Renal cortical epithelial cell (primary cell): ENCODE results near the gene BCL7C. TPM values are rescaled to one million over a fixed set of nuclear protein-coding genes. Genes with fewer than 3 reads are reported as not detected.
"Not testable (repeated sequence)": the region's sequence is repeated elsewhere in the genome, so short reads cannot be mapped to it uniquely, and the experiment has no call there.

Source experiments
- DNase-seq: peaks from one replicate; pipeline ENCODE4 v3.0.0-alpha.2; 2011; ENCODE audit warnings: low read depth
- total RNA-seq: library from RNA; depleted of rRNA; stranded (reverse); fragments of >200 nt; gene quantifications from 2 replicates; pipeline ENCODE4 v1.2.3, GENCODE V29; 2014

Gene BCL7C
- total RNA-seq, 1 donor from 2014 or later, result 21.7 TPM

DNA sequence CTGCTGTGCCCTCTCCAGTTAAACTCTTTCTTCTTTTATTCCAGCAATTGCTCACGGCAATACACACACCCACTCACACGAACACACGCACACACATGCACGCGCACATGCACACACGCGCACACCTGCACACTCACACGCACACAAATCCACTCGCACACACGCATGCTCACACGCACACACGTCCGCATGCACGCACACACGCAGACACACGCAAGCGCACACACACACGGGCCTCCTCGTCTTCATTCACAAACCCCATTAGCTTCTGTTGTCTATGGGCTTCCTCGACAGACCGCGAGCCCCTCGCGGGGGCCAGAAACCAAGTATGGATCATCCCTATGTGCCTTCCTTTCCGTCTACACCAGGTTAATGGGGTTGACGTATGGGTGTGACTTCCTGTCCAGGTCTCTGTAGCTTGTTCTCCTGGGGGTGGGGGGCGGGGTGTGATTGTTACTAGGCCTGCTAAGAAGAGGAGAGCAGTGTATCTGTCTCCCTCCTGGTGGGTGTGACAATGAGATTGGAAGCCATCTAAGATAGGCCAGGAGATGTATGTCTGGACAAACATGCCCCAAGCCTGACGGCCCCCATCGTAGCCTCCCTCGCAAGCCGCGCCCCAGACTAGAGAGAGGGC lies 1.9 kb upstream of the BCL7C start:
- DNase-seq, result no peak

DNA sequence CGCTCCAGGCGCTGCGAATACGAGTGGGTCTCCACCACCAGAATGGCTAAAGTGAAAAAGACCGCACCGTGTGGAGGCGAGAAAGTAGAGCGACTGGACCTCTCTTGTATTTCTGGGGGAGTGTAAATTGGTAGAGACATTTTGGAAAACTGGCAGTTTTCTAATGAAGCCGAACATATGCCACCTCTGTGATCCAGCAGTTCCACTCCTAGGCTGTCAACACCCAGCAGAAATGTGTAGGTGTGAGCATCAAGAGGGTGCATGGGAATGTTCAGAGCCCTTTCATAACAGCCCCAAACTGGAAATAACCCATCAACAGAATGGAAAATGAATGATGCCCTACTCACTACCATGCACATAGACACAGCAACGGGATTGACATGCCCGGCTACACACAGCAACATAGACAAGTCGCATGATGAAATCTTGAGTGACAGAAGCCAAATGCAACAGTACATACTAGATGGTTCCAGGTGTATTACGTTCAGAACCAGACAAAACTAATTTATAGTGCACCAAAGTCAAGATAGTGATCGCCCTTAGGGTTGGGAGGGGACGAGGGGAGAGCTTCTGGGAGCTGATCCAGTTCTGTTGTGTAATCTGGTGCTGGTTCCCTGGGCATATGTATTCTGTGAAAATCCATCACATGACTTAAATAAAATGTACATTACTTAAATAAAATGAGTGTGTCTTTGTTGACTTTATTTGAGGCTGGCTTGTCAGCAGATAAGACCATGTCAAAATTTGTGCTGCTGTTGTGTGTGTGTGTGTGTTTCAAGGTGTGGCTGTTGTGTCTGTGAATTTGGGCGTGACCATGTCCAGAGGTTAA lies 877 bp upstream of the BCL7C start:
- no peak for DNase-seq

DNA sequence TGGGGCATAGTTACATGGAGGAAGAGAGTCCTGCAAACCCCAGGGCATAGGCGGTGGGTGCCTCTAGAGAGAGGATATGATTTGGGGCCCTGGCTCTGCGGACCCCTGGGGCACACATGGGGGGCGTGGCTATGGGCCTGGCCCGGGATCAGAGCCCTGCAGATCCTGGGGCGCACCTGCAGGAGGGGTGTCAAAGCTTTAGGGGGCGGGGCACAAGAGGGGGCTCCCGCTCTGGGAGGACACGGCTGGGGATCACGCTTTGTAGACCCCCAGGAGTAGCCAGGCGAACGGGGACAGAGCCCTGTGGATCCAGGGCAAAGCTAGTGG lies 497 bp downstream of the BCL7C start:
- DNase-seq, result no peak

DNA sequence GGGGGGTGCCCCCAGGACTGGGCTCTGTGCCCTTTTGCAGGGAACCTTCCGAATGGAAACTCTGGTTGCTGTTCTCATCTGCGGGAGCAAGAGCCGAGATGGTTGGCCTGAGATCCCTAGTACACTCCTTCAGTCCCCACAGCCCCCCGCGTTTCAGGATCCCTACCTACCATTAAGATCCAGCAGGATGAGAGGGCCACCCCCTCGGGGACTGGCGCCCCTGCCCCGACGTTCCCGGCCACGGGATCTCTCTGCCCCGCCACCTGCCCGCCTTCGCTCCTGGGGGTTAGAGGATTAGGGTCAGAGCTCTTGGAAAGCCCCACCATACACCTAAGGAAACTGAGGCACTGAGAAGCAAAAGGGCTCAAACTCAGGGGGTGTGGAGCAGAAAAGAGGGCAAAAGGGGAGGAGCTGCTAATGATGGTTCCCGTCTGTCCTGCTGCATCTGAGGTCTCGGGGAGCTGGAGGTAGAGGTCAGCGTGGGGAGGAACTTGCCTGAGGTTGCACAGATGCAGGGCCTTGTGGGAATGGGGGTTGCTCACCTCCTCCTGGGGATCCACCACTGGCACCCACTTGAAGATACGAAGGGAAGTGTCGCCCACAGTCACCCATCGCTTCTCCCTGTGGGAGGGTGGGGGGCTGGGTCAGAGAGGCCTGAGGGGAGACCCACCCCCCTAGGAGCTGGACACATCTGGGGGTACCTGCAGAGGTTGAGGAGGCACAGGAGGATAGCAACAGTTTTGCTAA lies 1.0 kb downstream of the BCL7C start:
- no peak for DNase-seq

DNA sequence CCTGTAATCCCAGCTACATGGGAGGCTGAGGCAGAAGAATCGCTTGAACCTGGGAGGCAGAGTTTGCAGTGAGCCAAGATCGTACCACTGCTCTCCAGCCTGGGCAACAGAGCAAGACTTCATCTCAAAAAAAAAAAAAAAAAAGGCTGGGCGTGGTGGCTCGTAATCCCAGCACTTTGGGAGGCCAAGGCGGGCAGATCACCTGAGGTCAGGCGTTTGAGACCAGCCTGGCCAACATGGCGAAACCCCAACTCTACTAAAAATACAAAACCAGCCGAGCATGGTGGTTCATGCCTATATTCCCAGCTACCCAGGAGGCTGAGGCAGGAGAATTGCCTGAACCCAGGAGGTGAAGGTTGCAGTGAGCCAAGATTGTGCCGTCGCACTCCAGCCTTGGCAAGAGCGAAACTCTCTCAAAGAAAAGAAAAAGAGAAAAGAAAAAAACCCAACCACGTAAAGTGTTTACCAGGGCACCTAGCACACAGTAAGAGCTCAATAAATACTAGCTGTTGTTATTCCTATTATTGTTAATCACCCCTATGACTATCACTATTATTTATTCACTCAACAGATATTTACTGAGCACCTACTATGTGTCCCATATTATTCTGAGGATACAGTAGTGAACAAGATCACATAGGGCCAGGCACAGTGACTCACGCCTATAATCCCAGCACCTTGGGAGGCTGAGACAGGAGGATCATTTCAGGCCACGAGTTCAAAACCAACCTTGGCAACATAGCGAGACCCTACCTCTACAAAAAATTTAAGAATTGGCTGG lies 2.6 kb downstream of the BCL7C start:
- DNase-seq, result not testable (repeated sequence)

DNA sequence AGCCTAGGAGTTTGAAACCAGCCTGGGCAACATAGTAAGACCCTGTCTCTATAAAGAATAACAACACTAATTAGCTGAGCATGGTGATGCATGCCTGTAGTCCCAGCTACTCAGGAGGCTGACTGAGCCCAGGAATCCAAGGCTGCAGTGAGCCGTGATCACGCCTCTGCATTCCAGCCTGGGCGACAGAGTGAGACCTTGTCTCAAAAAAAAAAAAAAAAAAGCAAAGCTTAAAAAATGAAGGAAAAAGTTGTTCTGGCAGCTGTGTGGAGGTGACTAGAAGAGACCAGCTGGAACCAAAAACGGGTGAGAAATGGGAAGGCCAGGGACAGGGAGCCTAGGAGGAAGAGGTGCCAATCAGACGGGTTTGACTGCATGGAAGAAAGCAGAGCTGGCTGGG lies 4.2 kb downstream of the BCL7C start:
- peak; percentile 80 for DNase-seq

DNA sequence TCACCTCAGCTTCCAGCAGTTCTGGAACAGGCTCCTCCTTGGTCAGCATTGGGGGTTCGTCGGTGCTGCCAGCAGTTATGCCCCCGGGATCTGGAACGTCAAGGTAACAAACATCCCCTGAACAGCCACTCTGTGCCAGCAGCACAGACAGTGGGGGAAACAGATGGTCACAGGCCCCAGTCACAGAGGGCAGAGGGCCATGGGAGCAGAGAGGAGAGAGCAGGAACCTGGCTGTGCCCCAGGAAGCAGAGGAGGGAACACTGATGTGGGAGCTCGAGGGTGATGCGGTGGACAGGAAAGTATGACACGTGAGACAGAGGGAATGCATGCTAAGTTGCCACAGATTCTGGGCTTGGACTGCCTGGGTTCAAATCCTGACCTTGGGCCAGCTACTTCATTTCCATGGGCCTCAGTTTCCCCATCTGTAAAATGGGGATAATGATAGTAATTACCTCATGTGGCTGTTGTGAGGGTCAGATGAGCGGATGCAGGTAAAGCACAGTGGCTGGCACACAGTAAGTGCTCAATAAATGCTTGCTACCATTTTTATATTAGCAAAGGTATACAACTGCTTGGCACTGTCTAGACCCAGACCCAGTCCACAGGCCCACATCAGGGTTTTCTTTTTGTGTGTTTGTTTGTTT lies 4.9 kb downstream of the BCL7C start:
- DNase-seq, result no peak

DNA sequence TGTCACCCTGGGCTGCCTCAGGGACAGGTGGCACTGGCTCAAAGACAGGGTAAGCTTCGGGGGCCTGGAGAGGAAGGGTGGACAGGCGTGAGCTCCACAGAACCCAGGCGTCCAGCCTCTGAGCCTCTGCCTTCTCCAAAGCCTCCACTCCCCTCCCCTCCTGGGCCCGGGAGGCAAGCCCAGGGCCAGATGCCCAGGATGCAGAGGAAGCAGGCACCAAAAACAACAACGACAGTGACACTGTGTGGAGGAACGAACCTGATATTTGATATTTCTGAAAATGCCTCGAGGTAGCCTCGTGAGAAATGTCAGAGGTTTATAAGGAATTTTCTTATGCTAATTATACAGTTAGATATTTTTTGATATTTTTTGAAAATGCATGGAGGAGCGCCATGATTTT lies 6.0 kb downstream of the BCL7C start:
- DNase-seq, result no peak

DNA sequence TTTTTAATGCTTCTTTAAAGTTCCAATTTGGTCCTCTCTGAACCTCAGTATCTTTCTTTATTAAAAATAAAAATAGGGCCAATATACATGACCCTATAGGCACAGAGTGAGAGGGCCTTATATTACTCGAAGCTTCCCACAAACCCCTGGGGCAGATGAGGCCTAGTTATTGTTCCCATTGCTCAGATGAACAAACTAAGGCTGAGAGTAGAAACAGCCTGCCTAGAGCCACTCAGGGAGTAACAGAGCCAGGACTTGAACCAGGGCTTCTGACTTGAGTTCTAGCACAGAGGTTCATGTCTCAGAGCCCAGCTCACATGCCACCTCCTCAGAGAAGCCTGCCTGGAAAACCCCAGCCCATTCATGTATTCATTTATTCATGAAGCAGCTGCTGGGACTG lies 7.7 kb downstream of the BCL7C start:
- no peak for DNase-seq

DNA sequence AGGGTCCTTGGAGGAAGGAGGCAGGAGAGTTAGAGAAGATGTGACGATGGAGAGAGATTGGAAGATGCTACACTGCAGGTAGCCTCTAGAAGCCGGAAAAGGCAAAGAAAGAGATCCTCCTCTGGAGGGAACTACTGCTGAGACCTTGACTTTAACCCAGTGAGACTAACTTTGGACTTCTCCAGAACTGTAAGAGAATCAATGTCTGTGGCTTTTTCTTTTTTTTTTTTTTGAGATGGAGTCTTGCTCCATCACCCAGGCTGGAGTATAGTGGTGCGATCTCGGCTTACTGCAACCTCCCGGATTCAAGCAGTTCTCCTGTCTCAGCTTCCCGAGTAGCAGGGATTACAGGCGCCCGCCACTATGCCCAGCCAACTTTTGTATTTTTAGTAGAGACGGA lies 8.7 kb downstream of the BCL7C start:
- no peak for DNase-seq

DNA sequence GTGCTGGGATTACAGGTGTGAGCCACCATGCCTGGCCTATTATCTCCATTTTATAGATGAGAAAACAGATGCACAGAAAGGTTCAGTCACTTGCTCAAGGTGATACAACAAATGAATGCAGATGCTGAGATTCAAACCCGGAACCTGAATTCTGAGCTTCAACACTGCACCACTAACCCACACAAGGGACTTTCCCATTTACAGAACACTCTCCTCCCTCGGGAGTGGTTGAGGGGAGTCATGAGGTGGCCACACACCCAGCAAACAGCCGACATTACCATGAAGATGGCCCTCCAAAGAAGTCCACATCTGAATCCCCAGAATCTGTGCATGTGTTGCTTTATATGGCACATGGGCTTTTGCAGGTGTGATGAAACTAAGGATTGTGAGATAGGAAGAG lies 9.1 kb downstream of the BCL7C start:
- no peak for DNase-seq

DNA sequence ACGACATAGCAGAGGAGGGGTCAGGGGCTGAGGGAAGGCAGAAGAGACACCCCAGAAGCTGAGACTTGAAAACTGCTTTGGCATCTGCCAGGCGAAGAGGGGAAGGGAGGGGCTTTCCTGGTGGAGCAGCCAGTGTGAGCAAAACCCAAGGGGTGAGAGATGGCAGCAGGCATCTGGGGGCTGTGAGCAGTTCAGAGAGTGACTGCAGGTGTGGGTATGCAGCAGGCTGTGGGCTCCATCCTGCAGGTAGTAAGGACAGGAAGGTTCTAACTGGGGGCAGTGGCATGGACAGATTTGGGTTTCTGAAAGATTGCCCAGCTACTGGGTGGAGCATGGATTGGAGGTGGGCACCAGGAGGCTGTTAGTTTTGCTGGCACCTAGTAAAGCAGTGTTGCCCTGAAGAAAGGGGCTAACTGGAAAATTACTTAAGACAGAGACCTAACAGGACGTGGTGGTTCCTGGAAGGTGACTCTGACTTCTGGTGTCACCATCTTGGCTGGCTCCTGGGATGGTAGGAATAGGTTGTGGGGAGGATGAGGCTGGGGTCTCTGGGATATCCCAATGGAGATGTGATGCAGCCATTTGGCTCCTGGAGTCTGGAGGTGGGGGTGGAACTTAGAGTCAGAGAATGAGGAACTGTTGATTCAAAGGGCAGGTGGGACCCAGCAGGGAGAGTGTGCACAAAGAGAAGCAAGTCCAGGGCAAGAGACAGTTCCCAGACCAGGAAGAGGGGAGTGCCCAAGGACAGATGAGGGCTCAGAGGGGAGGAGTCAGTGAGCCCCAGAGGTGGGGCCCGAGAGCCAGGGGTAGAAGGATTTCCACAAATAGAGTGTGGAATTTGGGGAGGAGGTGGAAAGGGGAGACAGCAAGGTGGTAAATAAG lies 11.2 kb downstream of the BCL7C start:
- DNase-seq, result no peak

DNA sequence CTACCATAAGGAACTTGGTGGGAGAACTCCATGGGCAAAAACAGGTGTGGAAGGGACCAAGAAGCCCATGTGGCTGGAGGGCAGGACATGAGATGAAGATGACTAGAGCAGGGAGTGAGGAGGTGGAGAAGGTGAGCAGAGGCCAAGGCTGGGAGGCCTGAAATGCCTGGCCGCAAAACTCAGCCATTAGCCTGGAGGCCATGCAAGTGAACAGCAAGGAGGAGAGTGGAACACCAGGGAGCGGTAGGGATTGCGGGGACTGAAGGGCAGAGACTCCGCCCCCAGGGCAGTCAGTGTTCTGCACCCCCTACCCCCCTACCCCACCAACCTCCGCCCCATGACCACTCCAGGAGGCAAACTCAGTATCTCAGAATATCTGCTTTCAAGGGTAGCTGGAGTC lies 17.0 kb downstream of the BCL7C start:
- no peak for DNase-seq

DNA sequence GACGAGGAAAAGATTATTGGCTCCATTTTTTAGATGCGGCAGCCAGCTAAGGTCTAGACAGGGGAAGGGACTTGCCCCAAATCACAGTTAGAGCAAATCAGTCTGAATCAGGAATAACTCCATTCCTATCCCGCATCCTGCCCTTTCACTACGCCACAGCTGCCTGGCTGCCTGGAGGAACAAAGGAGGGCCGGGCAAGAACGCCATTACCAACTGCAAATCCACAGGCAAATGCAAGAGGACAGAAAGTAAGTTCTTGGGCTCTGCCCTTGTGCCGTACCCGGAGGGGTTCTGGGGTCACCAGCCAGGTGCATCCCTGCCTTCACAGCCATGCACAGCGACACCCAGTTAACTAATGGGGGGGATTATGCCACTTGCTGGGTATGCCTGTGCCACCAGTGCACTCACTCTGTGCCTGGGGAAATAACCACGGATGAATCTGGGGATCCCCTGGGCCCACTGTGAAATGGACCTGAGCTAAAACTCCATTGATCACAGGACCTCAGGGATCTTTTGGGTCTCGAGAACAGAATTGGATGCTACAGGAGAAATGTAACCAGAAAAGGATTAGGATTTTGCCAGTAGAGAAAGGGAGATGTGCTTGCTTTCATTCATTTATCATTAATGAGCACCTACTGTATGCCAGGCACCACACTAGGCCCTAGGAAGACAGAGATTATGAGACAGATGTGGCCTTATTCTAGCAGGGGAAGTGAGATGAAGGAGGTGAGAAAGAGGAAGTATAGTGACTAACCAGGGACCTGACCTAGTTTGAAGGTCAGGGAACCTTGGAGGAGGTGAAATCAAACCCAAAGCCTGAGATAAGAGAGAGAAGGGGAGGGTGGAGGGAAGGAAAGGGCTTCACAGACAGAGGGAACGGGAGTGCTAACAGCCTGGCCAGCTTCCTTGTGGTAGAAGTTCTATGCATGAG lies 17.7 kb downstream of the BCL7C start:
- DNase-seq, result no peak

DNA sequence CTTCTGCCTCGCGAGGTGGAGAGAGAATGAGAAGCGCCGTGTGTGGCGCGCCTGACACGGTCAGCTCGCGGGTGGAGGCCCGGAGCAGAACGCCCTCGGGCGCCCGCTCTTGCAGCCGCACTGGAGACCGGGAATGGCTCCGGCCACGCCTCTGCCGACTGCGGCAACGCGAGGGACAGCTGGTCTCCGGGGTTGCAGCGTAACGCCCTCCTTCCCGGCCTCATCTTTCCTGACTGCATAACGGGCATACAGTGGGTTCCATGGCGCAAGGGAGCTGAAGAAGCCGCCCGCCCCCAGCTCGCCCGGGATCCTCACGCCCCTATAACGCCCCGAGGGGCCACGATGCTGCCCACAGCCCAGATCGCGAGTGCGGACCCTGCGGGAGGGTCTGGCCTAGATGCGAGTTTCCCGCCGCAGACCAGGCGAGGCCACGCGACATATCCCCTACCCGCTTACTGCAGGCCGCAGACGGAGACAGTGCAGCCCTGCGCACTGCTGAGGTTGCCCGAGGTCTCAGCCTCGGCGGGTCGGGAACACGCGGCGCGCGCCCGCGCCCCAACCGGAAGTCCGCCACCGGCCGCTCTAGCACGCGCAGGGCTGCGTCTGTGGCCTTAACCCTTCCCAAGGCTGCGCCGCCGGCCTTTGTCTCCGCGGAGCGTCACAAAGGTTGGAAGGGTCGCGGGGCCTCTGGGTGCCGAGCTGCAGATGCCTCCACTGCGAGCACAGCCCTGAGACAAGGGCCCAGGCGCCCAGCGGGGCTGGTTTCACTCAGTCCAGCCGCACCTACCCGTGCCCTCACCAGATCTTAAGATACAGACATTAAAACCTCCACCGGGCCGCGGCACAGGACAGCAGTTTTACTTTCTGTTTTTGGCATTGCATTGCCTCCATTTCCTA lies 18.8 kb downstream of the BCL7C start:
- DNase-seq, result peak; percentile 68

DNA sequence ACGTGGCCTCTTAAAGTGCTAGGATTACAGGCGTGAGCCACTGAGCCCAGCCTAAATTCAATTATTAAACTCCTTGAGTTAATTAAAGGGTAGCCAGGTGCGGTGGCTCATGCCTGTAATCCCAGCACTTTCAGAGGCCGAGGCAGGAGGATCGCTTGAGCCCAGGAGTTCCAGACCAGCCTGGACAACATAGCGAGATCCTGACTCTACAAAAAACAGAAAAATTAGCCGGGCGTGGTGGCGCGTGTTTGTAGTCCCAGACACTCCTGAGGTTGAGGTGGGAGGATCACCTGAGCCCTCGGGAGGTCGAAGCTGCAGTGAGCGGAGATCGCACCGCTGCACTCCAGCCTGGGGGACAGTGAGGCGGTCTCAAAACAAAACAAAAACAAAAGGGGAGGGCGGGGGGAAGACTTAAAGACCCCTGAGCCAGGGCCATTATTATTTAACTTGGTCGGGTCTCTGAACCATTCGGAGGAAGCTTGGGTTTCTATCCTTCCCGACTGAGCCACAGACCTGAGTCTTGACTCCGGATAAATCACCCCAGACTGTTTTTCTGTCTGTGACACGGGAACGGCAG lies 19.5 kb downstream of the BCL7C start:
- no peak for DNase-seq

DNA sequence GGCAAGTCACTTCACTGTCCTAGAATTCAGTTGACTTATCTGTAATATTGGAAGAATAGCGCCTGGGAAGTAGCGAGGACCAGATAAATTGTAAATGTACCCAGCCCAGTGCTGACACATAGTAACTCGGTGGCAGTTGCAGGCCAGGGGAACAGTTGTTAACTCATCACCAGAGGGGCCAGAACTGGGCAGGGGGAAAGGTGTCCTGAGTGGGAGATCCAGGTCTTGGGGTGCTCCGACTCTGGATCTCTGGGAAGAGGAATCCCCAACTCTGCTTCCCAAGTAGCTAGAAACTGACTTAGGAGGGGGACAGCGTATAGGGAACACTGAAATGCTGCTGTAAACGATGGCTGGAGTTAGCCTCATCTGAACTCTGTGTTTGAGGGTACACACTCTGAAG lies 23.0 kb downstream of the BCL7C start:
- no peak for DNase-seq

DNA sequence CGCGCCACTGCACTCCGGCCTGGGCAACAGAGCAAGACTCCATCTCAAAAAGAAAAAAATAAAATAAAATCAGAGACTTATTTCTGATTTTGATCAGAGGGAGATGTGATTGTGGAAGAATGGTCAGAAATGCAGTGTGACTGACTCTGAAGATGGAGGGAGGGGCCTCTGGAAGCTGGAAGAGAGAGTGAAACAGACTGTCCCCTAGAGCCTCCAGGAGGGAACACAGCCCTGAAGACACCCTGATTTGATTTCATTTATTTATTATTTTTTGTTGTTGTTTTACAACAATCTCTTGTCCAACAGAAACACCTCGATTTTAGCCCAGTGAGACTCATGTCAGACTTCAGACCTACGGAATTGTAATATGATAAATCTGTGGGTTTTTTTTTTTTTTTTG lies 26.1 kb downstream of the BCL7C start:
- DNase-seq, result no peak
